Hepatocyte (in vitro differentiated cells): ENCODE data around the gene TTC39A.
"Not testable (repeated sequence)": the region's sequence is repeated elsewhere in the genome, so short reads cannot be mapped to it uniquely, and the experiment has no call there.

Experiments used
- CTCF ChIP-seq: fragments of 200-600 bp; sonication (generic); IDR thresholded peaks from 2 replicates; pipeline ENCODE4 v1.5.1; 2016; ENCODE audit warnings: antibody characterized with exemption, mild to moderate bottlenecking; ENCODE audit not compliant: poor library complexity
- EZH2 ChIP-seq: fragments of 200-600 bp; sonication (generic); IDR thresholded peaks from 2 replicates; pipeline ENCODE4 v1.6.1; 2016; ENCODE audit warnings: antibody characterized with exemption, mild to moderate bottlenecking, borderline replicate concordance
- EZH2phosphoT487 ChIP-seq: fragments of 200-600 bp; sonication (generic); IDR thresholded peaks from one replicate; pipeline ENCODE4 v1.6.1; 2018; ENCODE audit warnings: antibody characterized with exemption, mild to moderate bottlenecking, low read depth, moderate library complexity; ENCODE audit not compliant: unreplicated experiment, severe bottlenecking

GRCh38 chr1:51325011-51325385 is 5.4 kb downstream of the TTC39A start:
- TF ChIP-seq CTCF, EZH2phosphoT487, EZH2: not testable (repeated sequence)
